HG02840 (cell line): ENCODE measurements around the gene TMEM132D.

Source experiments
- ATAC-seq: cut with Tn5 transposase; IDR thresholded peaks from one replicate; pipeline ENCODE4 v1.9.1; 2021; ENCODE audit warnings: mild to moderate bottlenecking, moderate library complexity, moderate number of reproducible peaks; ENCODE audit not compliant: unreplicated experiment, low FRiP score

The TMEM132D gene

GRCh38 chr12:129672110-129672509, 231.7 kb downstream of the TMEM132D start:
- ATAC-seq, result no peak

- no peak for ATAC-seq
Observed at GRCh38 chr12:129670256-129670920, 233.4 kb downstream of the TMEM132D start.

GRCh38 chr12:129665414-129665813, 238.4 kb downstream of the TMEM132D start:
- ATAC-seq, result no peak

- ATAC-seq, result no peak
Observed at GRCh38 chr12:129662234-129662633, 241.6 kb downstream of the TMEM132D start.

- no peak for ATAC-seq
Observed at GRCh38 chr12:129660946-129661345, 242.9 kb downstream of the TMEM132D start.

GRCh38 chr12:129659961-129660622, 243.7 kb downstream of the TMEM132D start:
- no peak for ATAC-seq

GRCh38 chr12:129657179-129657578, 246.6 kb downstream of the TMEM132D start:
- no peak for ATAC-seq

GRCh38 chr12:129651951-129652350, 251.9 kb downstream of the TMEM132D start:
- no peak for ATAC-seq

- no peak for ATAC-seq
Observed at GRCh38 chr12:129641926-129642325, 261.9 kb downstream of the TMEM132D start.

GRCh38 chr12:129635021-129635685, 268.7 kb downstream of the TMEM132D start:
- ATAC-seq, result no peak

- ATAC-seq, result no peak
Observed at GRCh38 chr12:129631316-129631715, 272.5 kb downstream of the TMEM132D start.

- ATAC-seq, result no peak
Observed at GRCh38 chr12:129629901-129630300, 273.9 kb downstream of the TMEM132D start.

GRCh38 chr12:129622566-129622965, 281.3 kb downstream of the TMEM132D start:
- no peak for ATAC-seq

GRCh38 chr12:129619271-129619670, 284.6 kb downstream of the TMEM132D start:
- ATAC-seq, result no peak

GRCh38 chr12:129617849-129618248, 286.0 kb downstream of the TMEM132D start:
- no peak for ATAC-seq

- no peak for ATAC-seq
Observed at GRCh38 chr12:129615001-129615400, 288.8 kb downstream of the TMEM132D start.

- no peak for ATAC-seq
Observed at GRCh38 chr12:129614221-129614885, 289.5 kb downstream of the TMEM132D start.

- ATAC-seq, result no peak
Observed at GRCh38 chr12:129613314-129613713, 290.5 kb downstream of the TMEM132D start.

GRCh38 chr12:129610601-129611120, 293.2 kb downstream of the TMEM132D start:
- ATAC-seq, result no peak

- ATAC-seq, result no peak
Observed at GRCh38 chr12:129607756-129608155, 296.1 kb downstream of the TMEM132D start.

GRCh38 chr12:129607301-129607700, 296.5 kb downstream of the TMEM132D start:
- ATAC-seq, result no peak
